HEK293T (cell line): ENCODE measurements around the gene RIPOR2.

Experiments used
- ARNT ChIP-seq: fragments of 450-650 bp; IDR thresholded peaks from 2 replicates; pipeline ENCODE4 v1.6.1; 2017; ENCODE audit warnings: mild to moderate bottlenecking
- BHLHE40 ChIP-seq: fragments of 450-650 bp; IDR thresholded peaks from 2 replicates; pipeline ENCODE4 v1.6.1; 2016; ENCODE audit warnings: mild to moderate bottlenecking, moderate library complexity, borderline replicate concordance
- ELF4 ChIP-seq: fragments of 450-650 bp; IDR thresholded peaks from 2 replicates; pipeline ENCODE4 v1.6.1; 2017; ENCODE audit warnings: antibody characterized with exemption
- FOXA1 ChIP-seq: fragments of 450-650 bp; IDR thresholded peaks from 2 replicates; pipeline ENCODE4 v1.6.1; 2016; ENCODE audit warnings: mild to moderate bottlenecking
- FOXM1 ChIP-seq: fragments of 450-650 bp; IDR thresholded peaks from 2 replicates; pipeline ENCODE4 v1.6.1; 2017; ENCODE audit warnings: mild to moderate bottlenecking, borderline replicate concordance
- HDGF ChIP-seq: fragments of 450-650 bp; IDR thresholded peaks from 2 replicates; pipeline ENCODE4 v1.6.1; 2017; ENCODE audit warnings: antibody characterized with exemption, borderline replicate concordance
- LEF1 ChIP-seq: fragments of 450-650 bp; IDR thresholded peaks from 2 replicates; pipeline ENCODE4 v1.6.1; 2017; ENCODE audit warnings: mild to moderate bottlenecking, borderline replicate concordance
- NFRKB ChIP-seq: fragments of 450-650 bp; IDR thresholded peaks from 2 replicates; pipeline ENCODE4 v1.6.1; 2016; ENCODE audit warnings: mild to moderate bottlenecking, moderate library complexity
- SP1 ChIP-seq: fragments of 450-650 bp; IDR thresholded peaks from 2 replicates; pipeline ENCODE4 v1.6.1; 2017
- SUZ12 ChIP-seq: fragments of 450-650 bp; IDR thresholded peaks from 2 replicates; pipeline ENCODE4 v1.6.1; 2016; ENCODE audit warnings: mild to moderate bottlenecking
- TARDBP ChIP-seq: fragments of 450-650 bp; IDR thresholded peaks from 2 replicates; pipeline ENCODE4 v1.6.1; 2016
- ZNF384 ChIP-seq: fragments of 450-650 bp; IDR thresholded peaks from 2 replicates; pipeline ENCODE4 v1.6.1; 2016
- TF ChIP-seq, protein P1 (sequence below): fragments of 450-650 bp; IDR thresholded peaks from 2 replicates; pipeline ENCODE4 v1.6.1; 2016

DNA sequence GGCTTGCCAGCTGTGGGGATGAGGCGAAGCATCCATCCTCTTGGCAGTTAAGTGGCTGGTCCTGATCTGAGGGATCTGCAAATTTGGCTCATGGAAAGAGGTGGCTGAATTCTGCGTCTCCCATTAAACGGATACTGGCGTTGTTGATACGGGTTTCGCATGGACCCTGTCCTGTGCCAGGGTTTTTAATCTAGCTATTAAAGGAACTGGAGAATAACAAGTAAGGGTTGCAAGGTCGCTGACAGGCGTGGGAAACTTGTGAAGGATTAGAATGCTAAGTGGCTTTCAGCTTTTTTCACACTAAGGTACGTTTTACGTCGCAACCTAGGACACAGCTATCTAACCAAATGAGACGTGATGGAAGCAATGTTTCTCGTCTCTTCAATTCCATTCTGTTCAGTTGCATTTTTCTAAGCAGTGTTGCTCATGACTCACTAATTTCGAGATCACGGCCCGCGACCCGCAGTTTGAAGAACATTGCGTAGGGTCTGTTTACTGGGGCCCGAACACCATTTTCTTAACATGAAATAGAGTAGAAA, 160.2 kb downstream of the RIPOR2 start:
- no peak for TF ChIP-seq SUZ12
- no peak for TF ChIP-seq HDGF
- TF ChIP-seq, protein P1, sequence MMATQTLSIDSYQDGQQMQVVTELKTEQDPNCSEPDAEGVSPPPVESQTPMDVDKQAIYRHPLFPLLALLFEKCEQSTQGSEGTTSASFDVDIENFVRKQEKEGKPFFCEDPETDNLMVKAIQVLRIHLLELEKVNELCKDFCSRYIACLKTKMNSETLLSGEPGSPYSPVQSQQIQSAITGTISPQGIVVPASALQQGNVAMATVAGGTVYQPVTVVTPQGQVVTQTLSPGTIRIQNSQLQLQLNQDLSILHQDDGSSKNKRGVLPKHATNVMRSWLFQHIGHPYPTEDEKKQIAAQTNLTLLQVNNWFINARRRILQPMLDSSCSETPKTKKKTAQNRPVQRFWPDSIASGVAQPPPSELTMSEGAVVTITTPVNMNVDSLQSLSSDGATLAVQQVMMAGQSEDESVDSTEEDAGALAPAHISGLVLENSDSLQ: no peak
- TF ChIP-seq FOXM1: no peak
- TF ChIP-seq BHLHE40: no peak
- TF ChIP-seq SP1: no peak
- no peak for TF ChIP-seq TARDBP
- no peak for TF ChIP-seq FOXA1
- no peak for TF ChIP-seq ELF4
- TF ChIP-seq LEF1: no peak
- no peak for TF ChIP-seq ZNF384
- no peak for TF ChIP-seq NFRKB
- TF ChIP-seq ARNT: no peak
